ENCODE measurements around the gene IL10RB. TPM values are rescaled to one million over a fixed set of nuclear protein-coding genes. Genes with fewer than 3 reads are reported as not detected.

The IL10RB gene
- total RNA-seq, 1 experiment from 2014 or later: 3.1 TPM

- H3K27ac Mint-ChIP-seq: no peak overlapping the region
- DNase-seq: no peak
- no peak overlapping the region for H3T11ph ChIP-seq (ENCODE audit: low read length)
- no peak overlapping the region for H2BK15ac ChIP-seq (ENCODE audit: low read depth, low read length)
- H2BK12ac ChIP-seq (ENCODE audit: insufficient read length, low read depth, low read length): no peak overlapping the region
- no peak overlapping the region for H3K56ac ChIP-seq (ENCODE audit: insufficient read length, low read depth, low read length)
- H3K4ac ChIP-seq (ENCODE audit: low read depth, low read length): no peak overlapping the region
- H3K9ac ChIP-seq (ENCODE audit: extremely low read depth, insufficient read length, low read length): no peak overlapping the region
- H3K36me3 Mint-ChIP-seq (ENCODE audit: insufficient read depth in 1 of 3, low read depth in 3 of 3): peaks cover 0 to 8% (median 5%) of the 10 kb centered on the region in 3 experiments; a peak in 4 of 7 replicates
- H4K8ac ChIP-seq (replicated peaks; ENCODE audit: insufficient read length, low read depth, low read length): no peak overlapping the region
- peaks cover 4 to 5% of the 10 kb centered on the region in 2 experiments; a peak in 4 of 5 replicates for H3K9me3 Mint-ChIP-seq
- H3K23me2 ChIP-seq (ENCODE audit: insufficient read length, low read depth, low read length, poor library complexity, severe bottlenecking): no peaks in the 10 kb centered on the region
- H2AFZ ChIP-seq (ENCODE audit: low read length): no peak overlapping the region
- H3K27me3 ChIP-seq (ENCODE audit: insufficient read depth, low read length): no peaks in the 10 kb centered on the region
- H2BK120ac ChIP-seq (ENCODE audit: low read depth, low read length, poor library complexity, severe bottlenecking): no peak overlapping the region
- WGBS (ENCODE audit: extremely low coverage, insufficient read length, low lambda C conversion rate): no CpG with 5 or more reads among the region's 5 CpGs
- H4K91ac ChIP-seq (ENCODE audit: insufficient read length, low read depth, low read length): no peak overlapping the region
- no peaks in the 10 kb centered on the region; the same call in 1 of the 2 replicates for H3K27me3 Mint-ChIP-seq (ENCODE audit: low read depth)
- H3K23ac ChIP-seq (ENCODE audit: insufficient read length, low read depth, low read length): no peak overlapping the region
- no peaks in the 10 kb centered on the region for H3K4me1 Mint-ChIP-seq
- no peak overlapping the region for H3K27ac ChIP-seq (ENCODE audit: insufficient read length, low read depth, low read length)
- no peak overlapping the region for H2BK20ac ChIP-seq (ENCODE audit: low read depth, low read length, poor library complexity, severe bottlenecking)
- H3K9me3 ChIP-seq (ENCODE audit: control insufficient read depth, low read depth, low read length): no peaks in the 10 kb centered on the region
- no peaks in the 10 kb centered on the region for H4K20me1 ChIP-seq (ENCODE audit: control insufficient read depth, insufficient read depth, insufficient read length)
- no peak overlapping the region for H2BK5ac ChIP-seq (ENCODE audit: insufficient read length, low read length)
- no peak overlapping the region for H3K14ac ChIP-seq (ENCODE audit: insufficient read depth, low read length)
- no peaks in the 10 kb centered on the region for H3K79me2 ChIP-seq (ENCODE audit: insufficient read depth, low read length)
- no peaks in the 10 kb centered on the region for H3K79me1 ChIP-seq (ENCODE audit: insufficient read depth, low read depth, low read length, poor library complexity, severe bottlenecking)
- no peak overlapping the region for H4K5ac ChIP-seq (ENCODE audit: insufficient read length, low read depth, low read length)
- TF ChIP-seq, protein P1, sequence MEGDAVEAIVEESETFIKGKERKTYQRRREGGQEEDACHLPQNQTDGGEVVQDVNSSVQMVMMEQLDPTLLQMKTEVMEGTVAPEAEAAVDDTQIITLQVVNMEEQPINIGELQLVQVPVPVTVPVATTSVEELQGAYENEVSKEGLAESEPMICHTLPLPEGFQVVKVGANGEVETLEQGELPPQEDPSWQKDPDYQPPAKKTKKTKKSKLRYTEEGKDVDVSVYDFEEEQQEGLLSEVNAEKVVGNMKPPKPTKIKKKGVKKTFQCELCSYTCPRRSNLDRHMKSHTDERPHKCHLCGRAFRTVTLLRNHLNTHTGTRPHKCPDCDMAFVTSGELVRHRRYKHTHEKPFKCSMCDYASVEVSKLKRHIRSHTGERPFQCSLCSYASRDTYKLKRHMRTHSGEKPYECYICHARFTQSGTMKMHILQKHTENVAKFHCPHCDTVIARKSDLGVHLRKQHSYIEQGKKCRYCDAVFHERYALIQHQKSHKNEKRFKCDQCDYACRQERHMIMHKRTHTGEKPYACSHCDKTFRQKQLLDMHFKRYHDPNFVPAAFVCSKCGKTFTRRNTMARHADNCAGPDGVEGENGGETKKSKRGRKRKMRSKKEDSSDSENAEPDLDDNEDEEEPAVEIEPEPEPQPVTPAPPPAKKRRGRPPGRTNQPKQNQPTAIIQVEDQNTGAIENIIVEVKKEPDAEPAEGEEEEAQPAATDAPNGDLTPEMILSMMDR (conservative IDR thresholded peaks at IDR 0.05): no peak
- H2AK5ac ChIP-seq (ENCODE audit: insufficient read length, low read length): no peak overlapping the region
- H3K4me2 ChIP-seq (ENCODE audit: insufficient read depth, insufficient read length, low read length): no peak overlapping the region
- no peaks in the 10 kb centered on the region for H3K4me1 ChIP-seq (ENCODE audit: insufficient read depth, low read length)
- H3K4me3 Mint-ChIP-seq: no peak overlapping the region
- H3K18ac ChIP-seq (ENCODE audit: insufficient read length, low read depth, low read length): no peak overlapping the region
Observed at GRCh38 chr21:33283203-33283602, 17.0 kb downstream of the IL10RB start.

Data from H9 (cell line).